SU-DHL-6 (cell line): ENCODE measurements around the gene KDM6A.

ENCODE experiments used
- CTCF ChIP-seq: fragments of 200-600 bp; sonication (generic); IDR thresholded peaks from one replicate; pipeline ENCODE4 v1.5.1; 2017; ENCODE audit warnings: antibody characterized with exemption, mild to moderate bottlenecking, low read length, moderate library complexity; ENCODE audit not compliant: insufficient read depth, poor library complexity, severe bottlenecking
- EZH2phosphoT487 ChIP-seq: fragments of 200-600 bp; sonication (generic), shearing (Covaris generic); conservative IDR thresholded peaks from 2 replicates; pipeline ENCODE4 v1.6.1; 2018; ENCODE audit warnings: mild to moderate bottlenecking, antibody characterized with exemption, low read length, moderate library complexity, mixed read lengths

GRCh38 chrX:45140812-45141211 lies 267.8 kb downstream of the KDM6A start:
- TF ChIP-seq CTCF: no peak
- no peak for TF ChIP-seq EZH2phosphoT487
